GM12878 (cell line): ENCODE measurements around the gene NFATC1. TPM values are rescaled to one million over a fixed set of nuclear protein-coding genes. Genes with fewer than 3 reads are reported as not detected.

ENCODE experiments used
- ATAC-seq: fragments of 200-7000 bp; cut with Tn5 transposase; 3 replicates; pipeline ENCODE4 v1.9.1; 2020; ENCODE audit warnings: mild to moderate bottlenecking, moderate library complexity
- BruUV-seq: library from RNA; stranded (reverse); fragments of 400-500 nt; replicated peaks from 2 replicates; lab custom pipeline; 2021; lab: Mats Ljungman, UMichigan
- CTCF ChIA-PET: fragments of 300-600 bp; sonication (Branson Sonifier 250); formaldehyde crosslinking; extraction: SDS; loops from one replicate; lab custom pipeline; 2021; ENCODE audit warnings: inconsistent platforms; lab: Yijun Ruan, JAX
- POLR2A ChIA-PET: fragments of 350-600 bp; formaldehyde crosslinking; extraction: SDS; loops from one replicate; lab custom pipeline; 2021; ENCODE audit warnings: inconsistent platforms; lab: Charles Lee
- RAD21 ChIA-PET: fragments of 300-600 bp; sonication (Branson Sonifier 250); formaldehyde crosslinking; loops from one replicate; lab custom pipeline; 2023; ENCODE audit warnings: antibody characterized with exemption; ENCODE audit not compliant: unreplicated experiment; lab: Charles Lee
- SMC1A ChIA-PET: fragments of 300-600 bp; sonication (Branson Sonifier 250); formaldehyde crosslinking; loops from one replicate; lab custom pipeline; 2023; ENCODE audit not compliant: unreplicated experiment, uncharacterized antibody; lab: Charles Lee
- DNase-seq: peaks from one replicate; pipeline ENCODE4 v3.0.0-alpha.2; 2011; ENCODE audit warnings: low read depth, low spot score
- FAIRE-seq: peaks from 3 replicates; lab custom pipeline; 2011; peaks lifted over from hg19 to GRCh38; lab: Jason Lieb, UNC
- H2AFZ ChIP-seq: 2 replicates; pipeline ENCODE4 v1.6.0; 2011; ENCODE audit warnings: low read depth, low read length, control low read depth; ENCODE audit not compliant: control insufficient read depth
- H3K27ac ChIP-seq: 2 replicates; pipeline ENCODE4 v1.5.1; 2011; ENCODE audit warnings: control low read depth; ENCODE audit not compliant: control insufficient read depth, insufficient read depth
- H3K27me3 ChIP-seq, 2 experiments: replicated peaks in 1 of 2; 2 replicates each; pipeline versions ENCODE4 v1.6.0 to v1.6.1; 2011; ENCODE audit warnings: low read length in 1 of 2; ENCODE audit not compliant: control insufficient read depth in 2 of 2, insufficient read depth in 2 of 2
- H3K36me3 ChIP-seq, 2 experiments: 2 replicates each; pipeline ENCODE4 v1.5.1; 2011; ENCODE audit warnings: low read length in 1 of 2; ENCODE audit not compliant: control insufficient read depth in 2 of 2, insufficient read depth in 2 of 2
- H3K4me1 ChIP-seq: 2 replicates; pipeline ENCODE4 v1.6.1; 2011; ENCODE audit warnings: mild to moderate bottlenecking, low read length, moderate library complexity, mixed read lengths; ENCODE audit not compliant: control insufficient read depth, insufficient read depth
- H3K4me2 ChIP-seq: 2 replicates; pipeline ENCODE4 v1.6.0; 2011; ENCODE audit warnings: control low read depth; ENCODE audit not compliant: control insufficient read depth, insufficient read depth
- H3K4me3 ChIP-seq: fragments of 200-600 bp; sonication (generic); 2 replicates; pipeline ENCODE4 v1.5.1; 2016
- H3K79me2 ChIP-seq: 2 replicates; pipeline ENCODE4 v1.6.0; 2011; ENCODE audit warnings: low read length; ENCODE audit not compliant: control insufficient read depth, insufficient read depth
- H3K9ac ChIP-seq: 2 replicates; pipeline ENCODE4 v1.8.0; 2011; ENCODE audit warnings: low read length, control low read depth, mixed read lengths; ENCODE audit not compliant: control insufficient read depth, insufficient read depth
- H3K9me3 ChIP-seq: replicated peaks from 3 replicates; pipeline ENCODE4 v1.5.1; 2011; ENCODE audit warnings: mild to moderate bottlenecking, low read length; ENCODE audit not compliant: control insufficient read depth, insufficient read depth
- H4K20me1 ChIP-seq: 2 replicates; pipeline ENCODE4 v1.6.0; 2011; ENCODE audit not compliant: control insufficient read depth, insufficient read depth
- BMI1 ChIP-seq: fragments of 450-650 bp; IDR thresholded peaks from 2 replicates; pipeline ENCODE4 v1.6.1; 2016; ENCODE audit warnings: mild to moderate bottlenecking, moderate library complexity, borderline replicate concordance
- CHD1 ChIP-seq: IDR thresholded peaks from 2 replicates; pipeline ENCODE4 v1.6.1; 2012; ENCODE audit warnings: low read depth, low read length, improper control_type of control experiment
- CHD2 ChIP-seq: IDR thresholded peaks from 2 replicates; pipeline ENCODE4 v1.6.1; 2011; ENCODE audit warnings: low read depth, low read length, improper control_type of control experiment, borderline replicate concordance
- CREM ChIP-seq: IDR thresholded peaks from 2 replicates; pipeline ENCODE4 v1.6.1; 2014; ENCODE audit warnings: antibody characterized with exemption, low read depth
- DPF2 ChIP-seq: fragments of 450-650 bp; IDR thresholded peaks from 2 replicates; pipeline ENCODE4 v1.6.1; 2017; ENCODE audit warnings: mild to moderate bottlenecking
- GABPA ChIP-seq: IDR thresholded peaks from 2 replicates; pipeline ENCODE4 v1.6.1; 2014; ENCODE audit warnings: antibody characterized with exemption, low read depth, mild to moderate bottlenecking, inconsistent platforms
- LARP7 ChIP-seq: fragments of 450-650 bp; IDR thresholded peaks from 2 replicates; pipeline ENCODE4 v1.6.1; 2017; ENCODE audit warnings: mild to moderate bottlenecking
- MAX ChIP-seq: IDR thresholded peaks from 2 replicates; pipeline ENCODE4 v1.6.1; 2012; ENCODE audit warnings: low read depth, low read length, improper control_type of control experiment
- MEF2B ChIP-seq: fragments of 450-650 bp; IDR thresholded peaks from 2 replicates; pipeline ENCODE4 v1.6.1; 2018; ENCODE audit warnings: mild to moderate bottlenecking, moderate library complexity; ENCODE audit not compliant: partially characterized antibody, poor library complexity, severe bottlenecking
- MXI1 ChIP-seq: fragments of 150-350 bp; IDR thresholded peaks from 2 replicates; pipeline ENCODE4 v1.6.1; 2011; ENCODE audit warnings: low read depth, mild to moderate bottlenecking, inconsistent platforms, low read length, improper control_type of control experiment
- NBN ChIP-seq: fragments of 450-650 bp; IDR thresholded peaks from 2 replicates; pipeline ENCODE4 v1.6.1; 2016
- NR2C2 ChIP-seq: IDR thresholded peaks from 2 replicates; pipeline ENCODE4 v1.6.1; 2011; ENCODE audit warnings: borderline replicate concordance, low read depth; ENCODE audit not compliant: control insufficient read depth, insufficient read length
- NR2F1 ChIP-seq: fragments of 450-650 bp; conservative IDR thresholded peaks from 2 replicates; pipeline ENCODE4 v1.6.1; 2017; ENCODE audit warnings: mild to moderate bottlenecking
- POLR2A ChIP-seq: IDR thresholded peaks from 2 replicates; pipeline ENCODE4 v1.6.1; 2011; ENCODE audit warnings: low read depth, mild to moderate bottlenecking, low read length
- RELA ChIP-seq: fragments of 450-650 bp; IDR thresholded peaks from 2 replicates; pipeline ENCODE4 v1.8.0; 2014; ENCODE audit warnings: borderline replicate concordance; ENCODE audit not compliant: partially characterized antibody
- RUNX3 ChIP-seq: IDR thresholded peaks from 2 replicates; pipeline ENCODE4 v1.6.1; 2012; ENCODE audit warnings: low read length, inconsistent platforms
- SMAD5 ChIP-seq: IDR thresholded peaks from 2 replicates; pipeline ENCODE4 v1.6.1; 2016; ENCODE audit warnings: antibody characterized with exemption, low read depth
- SREBF2 ChIP-seq: IDR thresholded peaks from 2 replicates; pipeline ENCODE4 v1.6.1; 2012; ENCODE audit warnings: mild to moderate bottlenecking, low read length
- USF1 ChIP-seq: IDR thresholded peaks from 2 replicates; pipeline ENCODE4 v1.6.1; 2011; ENCODE audit warnings: borderline replicate concordance, low read depth, mild to moderate bottlenecking, moderate library complexity, mixed read lengths, low read length; ENCODE audit not compliant: insufficient read depth; ENCODE audit errors: extremely low read length
- ZNF217 ChIP-seq: fragments of 450-650 bp; IDR thresholded peaks from 2 replicates; pipeline ENCODE4 v1.6.1; 2017; ENCODE audit warnings: antibody characterized with exemption, mild to moderate bottlenecking
- ZNF622 ChIP-seq: fragments of 450-650 bp; IDR thresholded peaks from 2 replicates; pipeline ENCODE4 v1.6.1; 2017; ENCODE audit warnings: mild to moderate bottlenecking, inconsistent platforms
- ZNF687 ChIP-seq: fragments of 450-650 bp; IDR thresholded peaks from 2 replicates; pipeline ENCODE4 v1.6.1; 2017; ENCODE audit warnings: mild to moderate bottlenecking, moderate library complexity
- ZZZ3 ChIP-seq: IDR thresholded peaks from 2 replicates; pipeline ENCODE4 v1.6.1; 2011; ENCODE audit warnings: low read depth; ENCODE audit not compliant: control insufficient read depth, insufficient read length
- WGBS: methylation state at CpG from one replicate; pipeline ENCODE4 v1.1.6; 2016; ENCODE audit warnings: low lambda C conversion rate; ENCODE audit not compliant: insufficient replicate concordance, insufficient coverage; ENCODE audit errors: missing lambda C conversion rate; 5-methylcytosine and 5-hydroxymethylcytosine counted together
- in situ Hi-C: fragments of 300-500 bp; cut with MboI; formaldehyde crosslinking; loops from 9 replicates; pipeline ENCODE4 v1.14.3; 2018; ENCODE audit warnings: mixed read lengths
- intact Hi-C: fragments of 100-400 bp; cut with micrococcal nuclease; formaldehyde crosslinking; loops from one replicate; pipeline ENCODE4 v1.14.2; 2022; ENCODE audit not compliant: unreplicated experiment
- polyA plus RNA-seq, 11 experiments: library from polyadenylated mRNA; depleted of rRNA in 4 of 11; unstranded in 6 of 11; stranded (reverse) in 5 of 11; fragments of >200 nt; fragmentation: Nextera tagmentation in 4 of 11; fragmentation: Illumina TruSeq in 1 of 11; extraction: Ambion mirVana in 4 of 11; extraction: Trizol in 1 of 11; gene quantifications; 1 replicate in 1 of 11; 2 replicates in 10 of 11; pipeline versions ENCODE4 v1.2.1 to v1.2.3, GENCODE V29; 2011 to 2016; ENCODE audit warnings: inconsistent platforms in 2 of 11, missing spikeins in 2 of 11, low read depth in 1 of 11
- total RNA-seq, 4 experiments: library from RNA; depleted of rRNA in 3 of 4; stranded (reverse); fragments of >200 nt in 3 of 4; fragmentation: Illumina TruSeq in 1 of 4; extraction: Trizol in 1 of 4; gene quantifications; 2 replicates each; pipeline versions ENCODE4 v1.2.1 to v1.2.3, GENCODE V29; 2013 to 2021

Gene NFATC1
- total and polyA plus RNA-seq, 10 of the 15 experiments (the other 5 are each of a cell fraction or from before 2014, with no cell fraction given), result 0.84 to 20.8 (median 5.1) TPM

GRCh38 chr18:79356435-79356834 is 39.3 kb upstream of the NFATC1 start:
- DNase-seq, result peak; percentile 37
- ChIA-PET POLR2A (no interaction called here), RAD21 (no interaction called here), SMC1A (interaction anchor here (0.6 to 1.1 kb wide), 2 partner anchors 16 to 37 kb away, joined by 3 read pairs; no protein-coding TSS in a partner anchor), CTCF (interaction anchor here (0.9 kb wide), 1 partner anchor 20 kb away, joined by 3 read pairs; no protein-coding TSS in a partner anchor)
- peaks cover 10% of the 10 kb centered on the region for H3K4me1 ChIP-seq
- no peaks in the 10 kb centered on the region for H3K9me3 ChIP-seq
- no peaks in the 10 kb centered on the region for H4K20me1 ChIP-seq
- no TSS peak for BruUV-seq
- intact Hi-C loops, result no loop called here
- WGBS, result 0% methylated on average over 5 of the region's 5 CpGs
- in situ Hi-C loops, result no loop called here
- H3K27me3 ChIP-seq, result no peaks in the 10 kb centered on the region
- peak; percentile 78 for ATAC-seq
- no peak overlapping the region for H3K27ac ChIP-seq
- 0 out of 2 replicates have a peak overlapping the region, but pooled peaks have one; percentile 0 for H3K4me3 ChIP-seq
- H3K4me2 ChIP-seq, result peak overlapping the region; percentile 57; the same call in 1 of the 2 replicates
- H3K36me3 ChIP-seq, result no peaks in the 10 kb centered on the region; a peak in 3 of 4 replicates
- no peak overlapping the region for H2AFZ ChIP-seq
- FAIRE-seq, result no peak
- H3K9ac ChIP-seq, result no peak overlapping the region
- H3K79me2 ChIP-seq, result no peaks in the 10 kb centered on the region
- TF ChIP-seq SREBF2 (no peak), ZNF622 (no peak), LARP7 (no peak), USF1 (no peak), NR2F1 (no peak), CHD1 (no peak), RELA (no peak), CHD2 (no peak), NR2C2 (no peak), GABPA (no peak), NBN (no peak), POLR2A (no peak), SMAD5 (no peak), MAX (no peak), ZNF217 (no peak), DPF2 (no peak), BMI1 (no peak), MXI1 (no peak), ZZZ3 (no peak), MEF2B (peak; percentile 51), ZNF687 (no peak), RUNX3 (0 out of 2 replicates have a peak, but pooled peaks have one; percentile 14), CREM (no peak)
